ENCODE data around the gene SGIP1.
"Not testable (repeated sequence)": the region's sequence is repeated elsewhere in the genome, so short reads cannot be mapped to it uniquely, and the experiment has no call there.

SGIP1 gene

GRCh38 chr1:66681686-66682085, 147.7 kb downstream of the SGIP1 start:
- DNase-seq (ENCODE audit: low read depth in 2 of 2): no peak

- no peak for DNase-seq (ENCODE audit: low read depth in 2 of 2)
Observed at GRCh38 chr1:66682106-66682505, 148.2 kb downstream of the SGIP1 start.

- no peak for DNase-seq (ENCODE audit: low read depth in 2 of 2)
Observed at GRCh38 chr1:66684353-66684752, 150.4 kb downstream of the SGIP1 start.

- no peak for DNase-seq (ENCODE audit: low read depth in 2 of 2)
Observed at GRCh38 chr1:66685265-66685664, 151.3 kb downstream of the SGIP1 start.

GRCh38 chr1:66685670-66686069, 151.7 kb downstream of the SGIP1 start:
- DNase-seq (ENCODE audit: low read depth in 2 of 2): no peak

GRCh38 chr1:66686406-66686805, 152.5 kb downstream of the SGIP1 start:
- DNase-seq (ENCODE audit: low read depth in 2 of 2): no peak

- DNase-seq (ENCODE audit: low read depth in 2 of 2): no peak
Observed at GRCh38 chr1:66687358-66687757, 153.4 kb downstream of the SGIP1 start.

GRCh38 chr1:66690666-66691381, 156.9 kb downstream of the SGIP1 start:
- DNase-seq (ENCODE audit: low read depth in 2 of 2): no peak

GRCh38 chr1:66692681-66693080, 158.7 kb downstream of the SGIP1 start:
- DNase-seq (ENCODE audit: low read depth in 2 of 2): no peak

GRCh38 chr1:66693856-66694255, 159.9 kb downstream of the SGIP1 start:
- DNase-seq (ENCODE audit: low read depth in 2 of 2): no peak

- no peak for DNase-seq (ENCODE audit: low read depth in 2 of 2)
Observed at GRCh38 chr1:66695116-66695515, 161.2 kb downstream of the SGIP1 start.

GRCh38 chr1:66696771-66697170, 162.8 kb downstream of the SGIP1 start:
- no peak for DNase-seq (ENCODE audit: low read depth in 2 of 2)

- no peak for DNase-seq (ENCODE audit: low read depth in 2 of 2)
Observed at GRCh38 chr1:66699213-66699612, 165.3 kb downstream of the SGIP1 start.

GRCh38 chr1:66704177-66704875, 170.4 kb downstream of the SGIP1 start:
- DNase-seq (ENCODE audit: low read depth in 2 of 2): no peak

- DNase-seq (ENCODE audit: low read depth in 2 of 2): no peak
Observed at GRCh38 chr1:66705110-66705509, 171.2 kb downstream of the SGIP1 start.

- DNase-seq (ENCODE audit: low read depth in 2 of 2): no peak
Observed at GRCh38 chr1:66711420-66711819, 177.5 kb downstream of the SGIP1 start.

- DNase-seq (ENCODE audit: low read depth in 2 of 2): no peak
Observed at GRCh38 chr1:66712839-66713238, 178.9 kb downstream of the SGIP1 start.

GRCh38 chr1:66723985-66724384, 190.0 kb downstream of the SGIP1 start:
- DNase-seq (ENCODE audit: low read depth in 2 of 2): no peak

- DNase-seq (ENCODE audit: low read depth in 2 of 2): peak in 1 of 2 donors; percentile 39
Observed at GRCh38 chr1:66725885-66726665, 192.1 kb downstream of the SGIP1 start.

GRCh38 chr1:66728021-66728420, 194.1 kb downstream of the SGIP1 start:
- no peak for DNase-seq (ENCODE audit: low read depth in 2 of 2)

GRCh38 chr1:66728716-66729115, 194.8 kb downstream of the SGIP1 start:
- DNase-seq (ENCODE audit: low read depth in 2 of 2): not testable (repeated sequence)

- no peak for DNase-seq (ENCODE audit: low read depth in 2 of 2)
Observed at GRCh38 chr1:66729119-66729518, 195.2 kb downstream of the SGIP1 start.

- no peak for DNase-seq (ENCODE audit: low read depth in 2 of 2)
Observed at GRCh38 chr1:66729523-66729922, 195.6 kb downstream of the SGIP1 start.
